Heart right ventricle (tissue), 16 donors: ENCODE data around the gene AKT1S1. TPM values are rescaled to one million over a fixed set of nuclear protein-coding genes. Genes with fewer than 3 reads are reported as not detected.
A peak's percentile ranks its signal among the peaks of the same experiment; 100 is the strongest.

Experiments
- ATAC-seq, 8 donors: fragments of 200-7000 bp; cut with Tn5 transposase; one replicate each; pipeline ENCODE4 v1.9.1; 2020; ENCODE audit warnings: mild to moderate bottlenecking in 8 of 8, moderate library complexity in 8 of 8, moderate number of reproducible peaks in 1 of 8
- DNase-seq, 2 donors: peaks; one replicate each; pipeline ENCODE4 v3.0.0-alpha.2; 2020
- H3K27ac ChIP-seq, 10 donors: fragments of 200-600 bp; sonication (generic) in 2 of 10; one replicate each; pipeline versions ENCODE4 v1.5.0 to v1.8.0; 2020 to 2022; ENCODE audit warnings: mild to moderate bottlenecking in 3 of 10
- H3K27me3 ChIP-seq, 7 donors: fragments of 200-600 bp; one replicate each; pipeline ENCODE4 v1.8.0; 2021 to 2022; ENCODE audit warnings: mild to moderate bottlenecking in 2 of 7
- H3K36me3 ChIP-seq, 9 donors: fragments of 200-600 bp; sonication (generic) in 1 of 9; one replicate each; pipeline versions ENCODE4 v1.5.0 to v1.8.0; 2020 to 2022; ENCODE audit warnings: mild to moderate bottlenecking in 2 of 9
- H3K4me1 ChIP-seq, 9 donors: fragments of 200-600 bp; sonication (generic) in 1 of 9; one replicate each; pipeline versions ENCODE4 v1.5.0 to v1.8.0; 2020 to 2022; ENCODE audit warnings: mild to moderate bottlenecking in 4 of 9
- H3K4me3 ChIP-seq, 10 donors: fragments of 200-600 bp; sonication (generic) in 2 of 10; one replicate each; pipeline versions ENCODE4 v1.5.0 to v1.8.0; 2020 to 2022; ENCODE audit warnings: mild to moderate bottlenecking in 7 of 10, moderate library complexity in 2 of 10
- H3K9me3 ChIP-seq, 11 donors: fragments of 200-600 bp in 10 of 11; sonication (generic) in 2 of 11; one replicate each; pipeline versions ENCODE4 v1.5.0 to v1.8.0; 2013 to 2022; ENCODE audit warnings: mild to moderate bottlenecking in 2 of 11, control low read depth in 1 of 11, moderate library complexity in 1 of 11
- CTCF ChIP-seq, 9 donors: fragments of 200-600 bp; sonication (generic) in 2 of 9; IDR thresholded peaks; one replicate each; pipeline versions ENCODE4 v1.5.0 to v1.8.0; 2021 to 2022; ENCODE audit warnings: antibody characterized with exemption in 9 of 9, mild to moderate bottlenecking in 5 of 9, moderate library complexity in 1 of 9
- WGBS, 2 donors: extraction: QIAGEN DNeasy Blood & Tissue Kit; methylation state at CpG; one replicate each; pipeline ENCODE4 v1.1.7; 2013; ENCODE audit warnings: inconsistent platforms in 1 of 2; 5-methylcytosine and 5-hydroxymethylcytosine counted together
- intact Hi-C, 10 donors: fragments of 100-400 bp; cut with DNase I; formaldehyde crosslinking; loops; one replicate each; pipeline versions ENCODE4 v1.11.1 to v1.14.2; 2022
- polyA plus RNA-seq, 2 donors: library from polyadenylated mRNA; stranded (reverse); fragments of 200-250 nt; gene quantifications; one replicate each; pipeline ENCODE4 v1.2.3, GENCODE V29; 2013
- total RNA-seq, 10 donors: library from RNA; stranded (reverse); fragmentation: NEBNext Ultra II Directional in 3 of 10; extraction: Animal tissue kit (Norgen Biotek cat#: 25700) in 3 of 10; gene quantifications; one replicate each; pipeline versions ENCODE4 v1.2.1 to v1.2.4, GENCODE V29; 2021 to 2023
- donor health status: Arrhythmogenic right ventricular cardiomyopathy.
- donor health status: ischemic (EF 13 %, LVEDD 7.1; RV severe dilation, severe dysfunction).
- donor health status: healthy with polysubstance abuse.
- donor health status: DM: no; HTN: yes; CAD: no.
- donor health status: DM: no; HTN: no; CAD: no.
- donor health status: ischemic (EF 25% LVEDD 6.9; RV normal size, moderate dysfunction).
- donor health status: ischemic (EF 25% LVEDD 5.7; RV mildly dilated, moderate dysfunction).
- donor health status: healthy.
- donor health status: DM: yes; HTN: yes; CAD: no.
- donor health status: Ischemic cardiomyopathy.
- donor health status: ischemic (EF 35%, LVEDD 5.7; RV mildly dilated, moderate dysfunction).
- donor health status: nonischemic (EF 11% LVEDD 7.7; RV severe dilation, severe dysfunction).
- donor health status: DM: yes; HTN: yes; CAD: no.
- donor health status: PGD.
- donor health status: ischemic (EF 29% LVEDD 5.4; RV normal size, mild dysfunction).
- donor health status: nonischemic (EF 23%, LVEDD 6.1; RV moderate dilation, normal function).

The AKT1S1 gene
- total and polyA plus RNA-seq, 12 donors: 26.0 to 51.9 (median 32.8) TPM

GRCh38 chr19:49873834-49874233 lies 3.3 kb downstream of the AKT1S1 start:
- DNase-seq (no peak), ATAC-seq (no peak)
- H3K4me3 ChIP-seq: no peak overlapping the region
- intact Hi-C loops: no loop called here
- H3K27me3 ChIP-seq: no peaks in the 10 kb centered on the region
- H3K36me3 ChIP-seq: peaks cover 0 to 29% (median 6%) of the 10 kb centered on the region in 9 donors
- WGBS, 2 donors: 87 to 89% methylated on average over 10 of the region's 10 CpGs
- H3K4me1 ChIP-seq: peaks cover 15 to 47% (median 35%) of the 10 kb centered on the region in 9 donors
- TF ChIP-seq CTCF (IDR thresholded peaks at IDR 0.05): no peak
- no peak overlapping the region for H3K27ac ChIP-seq
- no peaks in the 10 kb centered on the region for H3K9me3 ChIP-seq

GRCh38 chr19:49873129-49873521 lies 4.0 kb downstream of the AKT1S1 start:
- no peak overlapping the region for H3K27ac ChIP-seq
- TF ChIP-seq CTCF (IDR thresholded peaks at IDR 0.05): no peak
- no peak overlapping the region for H3K4me3 ChIP-seq
- intact Hi-C loops: no loop called here
- 96 to 97% methylated on average over 16 to 29 of the region's 29 CpGs for WGBS, 2 donors
- peaks cover 0 to 25% (median 4%) of the 10 kb centered on the region in 9 donors for H3K36me3 ChIP-seq
- DNase-seq (no peak), ATAC-seq (no peak)
- no peaks in the 10 kb centered on the region for H3K27me3 ChIP-seq
- peaks cover 13 to 47% (median 36%) of the 10 kb centered on the region in 9 donors for H3K4me1 ChIP-seq
- no peaks in the 10 kb centered on the region for H3K9me3 ChIP-seq

- H3K36me3 ChIP-seq: peaks cover 0 to 25% (median 4%) of the 10 kb centered on the region in 9 donors
- intact Hi-C loops: no loop called here
- no peak for TF ChIP-seq CTCF (IDR thresholded peaks at IDR 0.05)
- ATAC-seq (no peak), DNase-seq (no peak)
- H3K27me3 ChIP-seq: no peaks in the 10 kb centered on the region
- 87% methylated on average over 27 of the region's 27 CpGs for WGBS, 2 donors
- H3K27ac ChIP-seq: no peak overlapping the region
- peaks cover 13 to 51% (median 38%) of the 10 kb centered on the region in 9 donors for H3K4me1 ChIP-seq
- no peak overlapping the region for H3K4me3 ChIP-seq
- H3K9me3 ChIP-seq: no peaks in the 10 kb centered on the region
Observed at GRCh38 chr19:49872245-49873128, 4.7 kb downstream of the AKT1S1 start.

- ATAC-seq: no peak
- Histone ChIP-seq H3K36me3 (peaks cover 0 to 25% (median 4%) of the 10 kb centered on the region in 9 donors), H3K4me1 (peaks cover 15 to 56% (median 43%) of the 10 kb centered on the region in 9 donors), H3K4me3 (no peak overlapping the region), H3K9me3 (no peaks in the 10 kb centered on the region), H3K27ac (no peak overlapping the region), H3K27me3 (no peaks in the 10 kb centered on the region)
- WGBS, 2 donors: 91 to 92% methylated on average over 17 of the region's 17 CpGs
- intact Hi-C loops: no loop called here
- TF ChIP-seq CTCF (IDR thresholded peaks at IDR 0.05): no peak
- DNase-seq: peak in 1 of 2 donors; percentile 15
Observed at GRCh38 chr19:49871349-49871985, 5.7 kb downstream of the AKT1S1 start.
